Panc1 (cell line): ENCODE measurements around the gene TAOK1. TPM values are rescaled to one million over a fixed set of nuclear protein-coding genes. Genes with fewer than 3 reads are reported as not detected.

Source experiments
- ATAC-seq: fragments of 200-7000 bp; cut with Tn5 transposase; 2 replicates; pipeline ENCODE4 v1.9.1; 2020; ENCODE audit warnings: mild to moderate bottlenecking, moderate library complexity
- BruUV-seq: library from RNA; stranded (reverse); fragments of 400-500 nt; replicated peaks from 2 replicates; lab custom pipeline; 2021; lab: Mats Ljungman, UMichigan
- CTCF ChIA-PET: fragments of 300-600 bp; sonication (Branson Sonifier 250); formaldehyde crosslinking; loops from one replicate; lab custom pipeline; 2022; ENCODE audit warnings: antibody characterized with exemption; lab: Charles Lee
- POLR2A ChIA-PET: fragments of 300-600 bp; sonication (Branson Sonifier 250); formaldehyde crosslinking; loops from one replicate; lab custom pipeline; 2022; ENCODE audit warnings: antibody characterized with exemption; lab: Charles Lee
- DNase-seq: peaks from one replicate; pipeline ENCODE4 v3.0.0-alpha.2; 2010; ENCODE audit warnings: low read depth, low spot score
- H3K27ac ChIP-seq: 2 replicates; pipeline ENCODE4 v1.5.1; 2011; ENCODE audit warnings: mild to moderate bottlenecking, low read length, inconsistent platforms
- H3K27me3 ChIP-seq: fragments of 200-500 bp; sonication (Bioruptor generic); 2 replicates; pipeline ENCODE4 v1.6.0; 2014; ENCODE audit warnings: low read length, inconsistent platforms; ENCODE audit not compliant: control insufficient read depth, insufficient read depth
- H3K36me3 ChIP-seq: fragments of 200-500 bp; sonication (Bioruptor generic); 2 replicates; pipeline ENCODE4 v1.5.1; 2014; ENCODE audit warnings: inconsistent platforms, mild to moderate bottlenecking, low read length, moderate library complexity; ENCODE audit not compliant: control insufficient read depth, insufficient read depth
- H3K4me1 ChIP-seq: 2 replicates; pipeline ENCODE4 v1.5.1; 2011; ENCODE audit warnings: inconsistent platforms, mild to moderate bottlenecking, low read length, moderate library complexity; ENCODE audit not compliant: control insufficient read depth, insufficient read depth
- H3K4me3 ChIP-seq, 2 experiments: 2 replicates each; pipeline ENCODE4 v1.5.1; 2011 to 2012; ENCODE audit warnings: low read depth in 2 of 2, low read length in 2 of 2, mild to moderate bottlenecking in 2 of 2, inconsistent platforms in 1 of 2, moderate library complexity in 1 of 2
- H3K9me3 ChIP-seq: fragments of 200-500 bp; sonication (Bioruptor generic); 2 replicates; pipeline ENCODE4 v1.5.1; 2014; ENCODE audit warnings: low read depth, mild to moderate bottlenecking, inconsistent platforms, low read length, moderate library complexity; ENCODE audit not compliant: control insufficient read depth, insufficient read depth
- POLR2AphosphoS5 ChIP-seq: IDR thresholded peaks from 2 replicates; pipeline ENCODE4 v1.6.1; 2012; ENCODE audit warnings: mild to moderate bottlenecking, low read depth, low read length, moderate library complexity
- REST ChIP-seq, 2 experiments: IDR thresholded peaks; 2 replicates each; pipeline ENCODE4 v1.6.1; 2011 to 2012; ENCODE audit warnings: low read depth in 2 of 2, control low read depth in 1 of 2, low read length in 1 of 2, mild to moderate bottlenecking in 1 of 2, moderate library complexity in 1 of 2; ENCODE audit not compliant: insufficient read depth in 1 of 2
- SIN3A ChIP-seq: IDR thresholded peaks from 2 replicates; pipeline ENCODE4 v1.6.1; 2012; ENCODE audit warnings: low read depth, mild to moderate bottlenecking, low read length, moderate library complexity, borderline replicate concordance; ENCODE audit not compliant: insufficient read depth
- TCF7L2 ChIP-seq: IDR thresholded peaks from 2 replicates; pipeline ENCODE4 v1.6.1; 2011; ENCODE audit warnings: mild to moderate bottlenecking, low read depth, low read length, inconsistent platforms
- in situ Hi-C: cut with HindIII; loops from 2 replicates; pipeline ENCODE4 v1.10.0; 2016; ENCODE audit warnings: low sequenced_read_pairs, low pct_unique_long_range_greater_than_20kb
- intact Hi-C: fragments of 100-400 bp; cut with micrococcal nuclease; formaldehyde crosslinking; loops from one replicate; pipeline ENCODE4 v1.10.0; 2022; ENCODE audit not compliant: unreplicated experiment
- total RNA-seq: library from RNA; stranded (reverse); gene quantifications from one replicate; pipeline ENCODE4 v1.2.1, GENCODE V29; 2021; ENCODE audit not compliant: unreplicated experiment
- TF ChIP-seq, protein P1 (sequence below): fragments of 450-650 bp; IDR thresholded peaks from 2 replicates; pipeline ENCODE4 v1.5.1; 2017; ENCODE audit warnings: mild to moderate bottlenecking

TAOK1 gene
- total RNA-seq, 1 experiment from 2014 or later: 111 TPM

DNA sequence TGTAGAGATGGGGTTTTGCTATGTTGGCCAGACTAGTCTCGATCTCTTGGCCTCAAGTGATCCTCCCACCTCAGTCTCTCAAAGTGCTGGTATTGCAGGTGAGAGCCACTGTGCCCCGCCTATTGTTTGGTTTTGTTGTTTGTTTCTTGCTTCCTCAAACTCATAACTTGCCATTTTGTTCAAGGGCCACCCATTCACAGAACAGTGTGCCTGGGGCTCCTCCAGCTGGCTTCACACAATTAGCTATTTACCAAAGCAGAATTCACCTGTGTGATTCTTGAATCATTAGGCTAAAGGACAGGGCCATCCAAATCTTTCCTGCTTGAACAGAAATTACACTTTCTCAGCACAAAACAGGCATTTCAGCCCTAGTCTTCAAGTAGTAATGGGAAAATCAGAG is 169.5 kb downstream of the TAOK1 start:
- ATAC-seq (no peak), DNase-seq (no peak)
- intact Hi-C loops (no loop called here), in situ Hi-C loops (no loop called here)
- no peaks in the 10 kb centered on the region for H3K36me3 ChIP-seq
- H3K4me1 ChIP-seq: no peaks in the 10 kb centered on the region
- no TSS peak for BruUV-seq
- no peaks in the 10 kb centered on the region for H3K9me3 ChIP-seq
- H3K4me3 ChIP-seq: no peak overlapping the region
- POLR2A ChIA-PET: no interaction called here
- CTCF ChIA-PET: no interaction called here
- TF ChIP-seq TCF7L2 (no peak), SIN3A (no peak), POLR2AphosphoS5 (no peak), REST (IDR thresholded peaks at IDR 0.05; ENCODE audit: insufficient read depth in 1 of 2, low read depth in 2 of 2, low read length in 1 of 2) (no peak)
- TF ChIP-seq, protein P1, sequence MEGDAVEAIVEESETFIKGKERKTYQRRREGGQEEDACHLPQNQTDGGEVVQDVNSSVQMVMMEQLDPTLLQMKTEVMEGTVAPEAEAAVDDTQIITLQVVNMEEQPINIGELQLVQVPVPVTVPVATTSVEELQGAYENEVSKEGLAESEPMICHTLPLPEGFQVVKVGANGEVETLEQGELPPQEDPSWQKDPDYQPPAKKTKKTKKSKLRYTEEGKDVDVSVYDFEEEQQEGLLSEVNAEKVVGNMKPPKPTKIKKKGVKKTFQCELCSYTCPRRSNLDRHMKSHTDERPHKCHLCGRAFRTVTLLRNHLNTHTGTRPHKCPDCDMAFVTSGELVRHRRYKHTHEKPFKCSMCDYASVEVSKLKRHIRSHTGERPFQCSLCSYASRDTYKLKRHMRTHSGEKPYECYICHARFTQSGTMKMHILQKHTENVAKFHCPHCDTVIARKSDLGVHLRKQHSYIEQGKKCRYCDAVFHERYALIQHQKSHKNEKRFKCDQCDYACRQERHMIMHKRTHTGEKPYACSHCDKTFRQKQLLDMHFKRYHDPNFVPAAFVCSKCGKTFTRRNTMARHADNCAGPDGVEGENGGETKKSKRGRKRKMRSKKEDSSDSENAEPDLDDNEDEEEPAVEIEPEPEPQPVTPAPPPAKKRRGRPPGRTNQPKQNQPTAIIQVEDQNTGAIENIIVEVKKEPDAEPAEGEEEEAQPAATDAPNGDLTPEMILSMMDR: no peak
- no peaks in the 10 kb centered on the region for H3K27me3 ChIP-seq
- no peak overlapping the region for H3K27ac ChIP-seq

DNA sequence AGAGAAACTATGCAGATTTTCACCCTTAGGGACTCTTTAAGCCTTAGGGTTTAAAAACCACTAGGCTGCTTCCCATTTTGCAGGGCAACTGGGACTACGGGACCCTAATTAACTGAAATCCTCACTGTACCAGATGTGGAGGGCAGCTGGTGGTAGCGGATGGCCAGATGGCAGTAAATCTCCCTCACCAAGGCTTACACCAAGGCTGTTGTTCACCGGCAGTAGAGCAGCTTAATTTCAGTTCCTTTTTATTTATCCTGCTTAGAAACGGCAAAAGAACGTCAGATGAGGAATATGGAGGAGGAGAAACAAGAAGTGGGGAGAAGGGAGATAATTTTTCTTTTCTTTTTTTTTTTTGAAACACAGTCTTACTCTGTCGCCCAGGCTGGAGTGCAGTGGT is 170.2 kb downstream of the TAOK1 start:
- POLR2A ChIA-PET: no interaction called here
- TF ChIP-seq TCF7L2: no peak
- no peak for TF ChIP-seq SIN3A
- TF ChIP-seq REST (IDR thresholded peaks at IDR 0.05; ENCODE audit: insufficient read depth in 1 of 2, low read depth in 2 of 2, low read length in 1 of 2): no peak
- no peak for TF ChIP-seq POLR2AphosphoS5
- TF ChIP-seq, protein P1: no peak

More for the DNA sequence above, 170.2 kb downstream of the TAOK1 start:
- in situ Hi-C loops (no loop called here), intact Hi-C loops (no loop called here)
- CTCF ChIA-PET: interaction anchor here (0.5 kb wide), 1 partner anchor 1105 kb away, joined by 5 read pairs; no protein-coding TSS in a partner anchor
- Histone ChIP-seq H3K9me3 (no peaks in the 10 kb centered on the region), H3K4me3 (no peak overlapping the region), H3K36me3 (no peaks in the 10 kb centered on the region), H3K27me3 (no peaks in the 10 kb centered on the region), H3K27ac (no peak overlapping the region), H3K4me1 (peaks cover 1% of the 10 kb centered on the region; the same call in 1 of the 2 replicates)
- ATAC-seq (no peak), DNase-seq (no peak)
- BruUV-seq: no TSS peak
